ENCODE data around the gene SRGAP3. TPM values are rescaled to one million over a fixed set of nuclear protein-coding genes. Genes with fewer than 3 reads are reported as not detected.
A peak's percentile ranks its signal among the peaks of the same experiment; 100 is the strongest.

Gene SRGAP3
- total RNA-seq, 4 donors from 2014 or later, result 14.7 to 58.9 (median 18.7) TPM

DNA sequence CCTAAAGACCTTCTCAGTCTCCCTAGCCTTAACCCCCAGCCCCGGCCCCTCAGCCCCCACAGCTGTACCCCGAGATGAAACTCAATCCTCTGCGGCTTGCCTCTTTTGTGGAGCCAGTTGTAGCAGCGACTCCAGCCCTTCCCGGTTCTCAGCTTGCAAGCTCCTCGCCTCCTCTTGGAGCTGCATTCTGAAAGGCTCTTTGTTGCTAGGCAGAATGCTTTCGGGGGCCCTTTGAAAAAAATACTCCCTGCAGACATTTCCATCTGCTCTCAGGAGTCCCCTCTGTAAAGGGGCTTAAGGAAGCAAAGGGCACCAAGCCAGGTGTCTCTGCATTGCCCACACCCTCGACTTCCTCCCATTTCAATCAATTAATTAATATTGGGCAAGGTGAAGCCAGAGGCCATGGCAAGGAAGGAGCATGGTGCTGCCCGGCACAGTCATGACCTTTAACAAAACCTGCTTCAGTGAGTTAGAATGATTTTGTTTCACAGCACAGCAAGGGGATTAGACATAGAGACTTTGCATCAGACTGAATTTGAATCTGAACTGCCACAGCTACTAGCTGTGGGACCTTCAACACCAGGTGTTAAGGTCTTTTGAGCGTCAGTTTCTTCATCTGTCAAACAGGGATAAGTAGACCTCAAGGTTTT, 65.5 kb downstream of the SRGAP3 start:
- Histone ChIP-seq H3K36me3 (no peaks in the 10 kb centered on the region), H3K4me1 (no peaks in the 10 kb centered on the region), H3K27me3 (no peaks in the 10 kb centered on the region), H3K9me3 (no peaks in the 10 kb centered on the region), H3K27ac (no peak overlapping the region), H3K4me3 (replicated peaks in 1 of 3) (no peak overlapping the region)
- no peak for TF ChIP-seq POLR2A (IDR thresholded peaks at IDR 0.05)
- TF ChIP-seq, protein P1, sequence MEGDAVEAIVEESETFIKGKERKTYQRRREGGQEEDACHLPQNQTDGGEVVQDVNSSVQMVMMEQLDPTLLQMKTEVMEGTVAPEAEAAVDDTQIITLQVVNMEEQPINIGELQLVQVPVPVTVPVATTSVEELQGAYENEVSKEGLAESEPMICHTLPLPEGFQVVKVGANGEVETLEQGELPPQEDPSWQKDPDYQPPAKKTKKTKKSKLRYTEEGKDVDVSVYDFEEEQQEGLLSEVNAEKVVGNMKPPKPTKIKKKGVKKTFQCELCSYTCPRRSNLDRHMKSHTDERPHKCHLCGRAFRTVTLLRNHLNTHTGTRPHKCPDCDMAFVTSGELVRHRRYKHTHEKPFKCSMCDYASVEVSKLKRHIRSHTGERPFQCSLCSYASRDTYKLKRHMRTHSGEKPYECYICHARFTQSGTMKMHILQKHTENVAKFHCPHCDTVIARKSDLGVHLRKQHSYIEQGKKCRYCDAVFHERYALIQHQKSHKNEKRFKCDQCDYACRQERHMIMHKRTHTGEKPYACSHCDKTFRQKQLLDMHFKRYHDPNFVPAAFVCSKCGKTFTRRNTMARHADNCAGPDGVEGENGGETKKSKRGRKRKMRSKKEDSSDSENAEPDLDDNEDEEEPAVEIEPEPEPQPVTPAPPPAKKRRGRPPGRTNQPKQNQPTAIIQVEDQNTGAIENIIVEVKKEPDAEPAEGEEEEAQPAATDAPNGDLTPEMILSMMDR (IDR thresholded peaks at IDR 0.05), result no peak
- 37 to 52% methylated on average over 10 of the region's 10 CpGs for WGBS, 2 donors
- peak in 1 of 2 donors; percentile 21 for DNase-seq
- intact Hi-C loops (cut with DNase I), result no loop called here

DNA sequence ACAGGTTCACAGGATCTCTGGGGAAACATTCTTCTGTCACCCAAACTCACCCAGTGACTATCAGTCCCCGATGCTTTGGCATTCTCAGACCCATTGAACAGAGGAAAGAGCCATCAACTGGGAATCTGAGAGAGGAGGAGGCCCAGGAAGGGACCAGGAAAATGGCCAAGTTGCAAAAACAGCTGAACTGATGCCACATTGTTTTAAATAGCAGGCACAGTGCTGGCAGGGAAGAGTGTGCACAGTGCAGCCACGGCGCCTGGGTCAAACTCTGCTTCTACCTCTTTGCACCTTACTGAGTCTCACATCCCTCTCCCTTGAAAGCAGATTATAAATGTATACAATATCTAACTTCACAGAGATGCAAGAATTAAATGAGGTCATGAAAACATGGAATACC, 66.4 kb downstream of the SRGAP3 start:
- no peak for DNase-seq
- no peaks in the 10 kb centered on the region for H3K9me3 ChIP-seq
- H3K4me1 ChIP-seq, result no peaks in the 10 kb centered on the region
- H3K4me3 ChIP-seq (replicated peaks in 1 of 3), result no peak overlapping the region
- WGBS, 2 donors, result 45 to 54% methylated on average over 3 of the region's 3 CpGs
- no peaks in the 10 kb centered on the region for H3K27me3 ChIP-seq
- no peak for TF ChIP-seq POLR2A (IDR thresholded peaks at IDR 0.05)
- TF ChIP-seq, protein P1 (IDR thresholded peaks at IDR 0.05), result no peak
- no peak overlapping the region for H3K27ac ChIP-seq
- H3K36me3 ChIP-seq, result no peaks in the 10 kb centered on the region
- intact Hi-C loops (cut with DNase I), result no loop called here

DNA sequence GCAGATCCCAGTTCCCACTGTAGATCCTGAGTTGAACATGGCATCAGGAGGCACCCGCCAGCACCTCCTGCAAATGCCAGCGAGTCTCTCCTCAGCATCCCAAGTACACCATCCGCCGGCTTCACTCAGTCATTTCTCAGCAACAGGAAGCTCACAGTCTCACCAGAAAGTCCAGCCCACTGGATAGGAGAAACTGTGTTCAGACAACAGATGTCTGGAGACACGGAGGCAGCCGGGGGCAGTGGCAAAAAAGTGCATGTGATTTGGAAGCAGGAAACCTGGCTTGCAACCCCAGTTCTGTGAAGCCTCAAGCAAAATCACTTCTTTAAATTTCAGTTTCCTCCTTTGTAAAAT, 68.7 kb downstream of the SRGAP3 start:
- DNase-seq, result no peak
- H3K9me3 ChIP-seq, result no peaks in the 10 kb centered on the region

DNA sequence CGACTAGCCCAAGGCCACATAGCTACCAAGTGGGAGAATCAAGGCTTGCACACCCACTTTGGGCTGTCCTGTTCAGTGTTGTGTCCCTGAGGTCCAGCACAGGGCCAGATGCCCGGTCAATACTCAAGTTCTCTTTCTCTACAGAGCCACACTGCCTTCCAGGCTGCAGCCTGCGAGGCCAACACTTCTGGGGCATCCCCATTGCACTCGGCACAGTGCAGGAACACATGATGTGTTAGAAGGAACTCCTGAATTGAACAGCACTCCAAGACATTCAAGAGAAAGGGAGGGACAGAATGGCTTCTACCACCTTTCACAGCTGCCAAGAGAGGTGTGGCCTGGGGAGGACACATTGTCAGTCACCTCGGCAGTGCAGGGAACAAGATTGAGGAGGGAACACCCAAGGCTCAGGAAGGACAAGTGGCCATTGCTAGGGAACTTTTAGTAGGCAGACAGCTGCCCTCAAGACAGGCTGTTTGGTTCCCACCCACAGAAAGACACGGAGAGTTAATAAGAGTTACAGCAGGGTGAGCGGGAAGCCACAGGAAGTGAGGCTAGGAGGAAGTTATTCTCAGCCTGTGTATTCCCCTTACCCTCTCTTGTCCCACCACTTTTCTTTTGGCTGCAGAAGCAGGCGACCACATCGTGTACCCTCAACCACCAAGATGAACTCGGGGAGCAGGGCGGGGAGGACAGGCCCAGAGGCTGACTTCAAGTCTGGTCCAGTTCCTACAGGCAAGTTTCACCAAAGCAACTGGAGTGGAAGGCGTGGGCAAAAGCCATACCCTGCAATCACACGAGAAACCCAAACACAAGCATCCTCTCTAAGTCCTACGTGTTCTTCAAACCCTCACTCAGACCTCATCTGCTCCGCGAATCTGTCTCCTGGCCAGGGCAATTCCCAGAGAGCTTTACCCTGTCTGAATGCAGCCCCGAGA, 69.4 kb downstream of the SRGAP3 start:
- TF ChIP-seq, protein P1 (IDR thresholded peaks at IDR 0.05), result no peak
- TF ChIP-seq POLR2A (IDR thresholded peaks at IDR 0.05), result no peak
- no peak for DNase-seq
- H3K9me3 ChIP-seq, result no peaks in the 10 kb centered on the region
- H3K4me1 ChIP-seq, result no peaks in the 10 kb centered on the region
- WGBS, 2 donors, result 82 to 85% methylated on average over 17 of the region's 17 CpGs
- no peaks in the 10 kb centered on the region for H3K27me3 ChIP-seq
- no peak overlapping the region for H3K27ac ChIP-seq
- H3K4me3 ChIP-seq (replicated peaks in 1 of 3), result no peak overlapping the region
- intact Hi-C loops (cut with DNase I), result no loop called here
- no peaks in the 10 kb centered on the region for H3K36me3 ChIP-seq

More for the DNA sequence above, 68.7 kb downstream of the SRGAP3 start:
- Histone ChIP-seq H3K27ac (no peak overlapping the region), H3K4me1 (no peaks in the 10 kb centered on the region), H3K27me3 (no peaks in the 10 kb centered on the region), H3K36me3 (no peaks in the 10 kb centered on the region), H3K4me3 (replicated peaks in 1 of 3) (no peak overlapping the region)
- TF ChIP-seq POLR2A (IDR thresholded peaks at IDR 0.05), result no peak
- TF ChIP-seq, protein P1 (IDR thresholded peaks at IDR 0.05), result no peak
- 74 to 78% methylated on average over 6 of the region's 6 CpGs for WGBS, 2 donors
- intact Hi-C loops (cut with DNase I), result no loop called here

DNA sequence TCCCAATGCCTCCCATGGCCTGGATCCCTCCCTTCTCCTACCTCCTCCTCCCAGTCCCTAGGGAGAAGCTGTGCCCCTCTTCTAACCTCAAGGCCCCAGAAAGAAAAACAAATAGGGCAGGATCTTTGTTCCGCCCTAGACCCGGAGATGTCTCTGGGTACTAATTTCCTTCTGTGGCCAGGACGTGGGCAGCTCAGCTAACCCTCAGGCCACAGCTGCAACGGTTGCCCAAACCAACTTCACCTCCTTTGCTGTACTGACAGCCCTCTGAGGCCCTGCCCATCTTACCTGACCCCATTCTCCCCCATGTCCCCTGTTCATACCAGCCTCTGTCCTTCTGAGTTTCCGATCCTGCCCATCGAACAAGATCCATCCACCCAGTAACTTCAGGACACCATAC, 70.7 kb downstream of the SRGAP3 start:
- H3K27ac ChIP-seq, result no peak overlapping the region
- no peaks in the 10 kb centered on the region for H3K36me3 ChIP-seq
- no peak overlapping the region for H3K4me3 ChIP-seq (replicated peaks in 1 of 3)
- intact Hi-C loops (cut with DNase I), result no loop called here
- H3K9me3 ChIP-seq, result no peaks in the 10 kb centered on the region
- TF ChIP-seq, protein P1 (IDR thresholded peaks at IDR 0.05), result no peak
- TF ChIP-seq POLR2A (IDR thresholded peaks at IDR 0.05), result no peak
- DNase-seq, result no peak
- no peaks in the 10 kb centered on the region for H3K27me3 ChIP-seq
- H3K4me1 ChIP-seq, result peaks cover 0 to 5% of the 10 kb centered on the region in 2 donors
- WGBS, 2 donors, result 83 to 92% methylated on average over 6 of the region's 6 CpGs
